ENCODE measurements around the gene GPD1.

- TF ChIP-seq GATA2 (IDR thresholded peaks at IDR 0.05; ENCODE audit: low read depth, low read length) (no peak), GATA3 (IDR thresholded peaks at IDR 0.05; ENCODE audit: low read depth, low read length) (no peak)
These were observed 19.4 kb downstream of the GPD1 start for GRCh38 chr12:50123203-50123602.
